Measurements from ENCODE around the gene PTPRK. TPM values are rescaled to one million over a fixed set of nuclear protein-coding genes. Genes with fewer than 3 reads are reported as not detected.

PTPRK gene
- total RNA-seq, 1 experiment from 2014 or later = 34.2 TPM

DNA sequence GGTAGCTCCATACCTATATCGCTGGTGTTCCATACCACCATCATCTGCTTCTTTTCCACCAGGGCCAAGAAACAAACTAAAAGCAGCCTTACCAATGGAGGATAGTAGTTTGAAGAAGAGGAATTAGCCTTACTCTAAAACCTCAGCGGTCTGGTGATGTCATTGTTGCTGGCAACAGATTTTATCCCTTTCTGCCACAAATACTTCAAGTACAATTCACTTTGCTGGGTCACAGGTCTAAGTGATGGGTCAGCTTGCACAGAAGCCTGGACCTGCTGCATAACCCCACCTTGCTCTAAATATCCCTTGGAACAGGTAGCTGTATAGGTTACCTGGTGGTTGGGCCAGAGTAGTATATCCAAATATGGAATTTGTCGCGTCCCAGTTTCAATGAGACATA, 566.3 kb downstream of the PTPRK start (continued):
- TF ChIP-seq POLR2AphosphoS5 (IDR thresholded peaks at IDR 0.05; ENCODE audit: low read depth, low read length) (no peak), YY1 (IDR thresholded peaks at IDR 0.05; ENCODE audit: extremely low read depth, insufficient replicate concordance, low read depth, low read length) (no peak), SP1 (IDR thresholded peaks at IDR 0.05; ENCODE audit: low read depth) (no peak), ELF1 (IDR thresholded peaks at IDR 0.05; ENCODE audit: borderline replicate concordance, low read depth) (no peak), FOSL1 (IDR thresholded peaks at IDR 0.05; ENCODE audit: low read depth) (no peak)

DNA sequence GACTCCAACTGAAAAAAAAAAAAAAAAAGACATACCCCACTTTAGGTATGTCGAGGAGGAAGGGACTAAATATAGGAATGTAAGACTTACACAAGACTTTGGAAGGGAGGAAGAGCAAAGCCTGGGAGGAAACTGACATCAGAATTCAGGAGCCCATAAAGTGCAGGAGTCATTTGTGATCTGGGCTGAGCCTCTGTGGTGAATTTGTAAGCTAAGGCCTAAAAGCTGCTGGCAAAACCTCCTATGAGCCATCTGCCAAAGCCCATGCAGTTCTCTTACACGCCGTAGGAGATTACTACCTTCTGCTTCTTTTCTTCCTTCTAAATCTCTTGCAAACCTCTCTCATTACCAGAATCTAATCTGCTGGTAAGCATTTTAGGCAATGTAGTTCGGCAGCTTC, 567.6 kb downstream of the PTPRK start:
- no peaks in the 10 kb centered on the region for H3K9me3 ChIP-seq (ENCODE audit: control insufficient read depth in 1 of 2, insufficient read depth in 1 of 2, low read depth in 1 of 2, low read length in 2 of 2)
- H3K36me3 ChIP-seq (ENCODE audit: control insufficient read depth in 1 of 2, insufficient read depth in 2 of 2, low read length in 2 of 2) = no peaks in the 10 kb centered on the region
- no peak for TF ChIP-seq RAD21 (IDR thresholded peaks at IDR 0.05; ENCODE audit: low read depth)
- TF ChIP-seq, protein P1, sequence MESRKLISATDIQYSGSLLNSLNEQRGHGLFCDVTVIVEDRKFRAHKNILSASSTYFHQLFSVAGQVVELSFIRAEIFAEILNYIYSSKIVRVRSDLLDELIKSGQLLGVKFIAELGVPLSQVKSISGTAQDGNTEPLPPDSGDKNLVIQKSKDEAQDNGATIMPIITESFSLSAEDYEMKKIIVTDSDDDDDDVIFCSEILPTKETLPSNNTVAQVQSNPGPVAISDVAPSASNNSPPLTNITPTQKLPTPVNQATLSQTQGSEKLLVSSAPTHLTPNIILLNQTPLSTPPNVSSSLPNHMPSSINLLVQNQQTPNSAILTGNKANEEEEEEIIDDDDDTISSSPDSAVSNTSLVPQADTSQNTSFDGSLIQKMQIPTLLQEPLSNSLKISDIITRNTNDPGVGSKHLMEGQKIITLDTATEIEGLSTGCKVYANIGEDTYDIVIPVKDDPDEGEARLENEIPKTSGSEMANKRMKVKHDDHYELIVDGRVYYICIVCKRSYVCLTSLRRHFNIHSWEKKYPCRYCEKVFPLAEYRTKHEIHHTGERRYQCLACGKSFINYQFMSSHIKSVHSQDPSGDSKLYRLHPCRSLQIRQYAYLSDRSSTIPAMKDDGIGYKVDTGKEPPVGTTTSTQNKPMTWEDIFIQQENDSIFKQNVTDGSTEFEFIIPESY (IDR thresholded peaks at IDR 0.05; ENCODE audit: extremely low read depth, insufficient replicate concordance, low read length) = no peak
- no peak for TF ChIP-seq YY1 (IDR thresholded peaks at IDR 0.05; ENCODE audit: extremely low read depth, insufficient replicate concordance, low read depth, low read length)
- TF ChIP-seq EGR1 (IDR thresholded peaks at IDR 0.05; ENCODE audit: low read depth) = no peak
- TF ChIP-seq, protein P2, sequence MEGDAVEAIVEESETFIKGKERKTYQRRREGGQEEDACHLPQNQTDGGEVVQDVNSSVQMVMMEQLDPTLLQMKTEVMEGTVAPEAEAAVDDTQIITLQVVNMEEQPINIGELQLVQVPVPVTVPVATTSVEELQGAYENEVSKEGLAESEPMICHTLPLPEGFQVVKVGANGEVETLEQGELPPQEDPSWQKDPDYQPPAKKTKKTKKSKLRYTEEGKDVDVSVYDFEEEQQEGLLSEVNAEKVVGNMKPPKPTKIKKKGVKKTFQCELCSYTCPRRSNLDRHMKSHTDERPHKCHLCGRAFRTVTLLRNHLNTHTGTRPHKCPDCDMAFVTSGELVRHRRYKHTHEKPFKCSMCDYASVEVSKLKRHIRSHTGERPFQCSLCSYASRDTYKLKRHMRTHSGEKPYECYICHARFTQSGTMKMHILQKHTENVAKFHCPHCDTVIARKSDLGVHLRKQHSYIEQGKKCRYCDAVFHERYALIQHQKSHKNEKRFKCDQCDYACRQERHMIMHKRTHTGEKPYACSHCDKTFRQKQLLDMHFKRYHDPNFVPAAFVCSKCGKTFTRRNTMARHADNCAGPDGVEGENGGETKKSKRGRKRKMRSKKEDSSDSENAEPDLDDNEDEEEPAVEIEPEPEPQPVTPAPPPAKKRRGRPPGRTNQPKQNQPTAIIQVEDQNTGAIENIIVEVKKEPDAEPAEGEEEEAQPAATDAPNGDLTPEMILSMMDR (IDR thresholded peaks at IDR 0.05 in 2 of 3, conservative IDR thresholded peaks at IDR 0.05 in 1 of 3; ENCODE audit: borderline replicate concordance in 1 of 3, insufficient read depth in 1 of 3, low read depth in 2 of 3, low read length in 2 of 3) = no peak
- TF ChIP-seq CBX3 (IDR thresholded peaks at IDR 0.05; ENCODE audit: low read depth) = no peak
- no peak for TF ChIP-seq ZFX (IDR thresholded peaks at IDR 0.05)
- TF ChIP-seq POLR2AphosphoS5 (IDR thresholded peaks at IDR 0.05; ENCODE audit: low read depth, low read length) = no peak
- TF ChIP-seq FOSL1 (IDR thresholded peaks at IDR 0.05; ENCODE audit: low read depth) = no peak
- TF ChIP-seq SP1 (IDR thresholded peaks at IDR 0.05; ENCODE audit: low read depth) = no peak
- TF ChIP-seq, protein P3, sequence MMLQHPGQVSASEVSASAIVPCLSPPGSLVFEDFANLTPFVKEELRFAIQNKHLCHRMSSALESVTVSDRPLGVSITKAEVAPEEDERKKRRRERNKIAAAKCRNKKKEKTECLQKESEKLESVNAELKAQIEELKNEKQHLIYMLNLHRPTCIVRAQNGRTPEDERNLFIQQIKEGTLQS (IDR thresholded peaks at IDR 0.05) = no peak
- TF ChIP-seq TCF7L2 (IDR thresholded peaks at IDR 0.05; ENCODE audit: borderline replicate concordance, extremely low read depth, insufficient read depth, insufficient read length) = no peak
- no peak for TF ChIP-seq EZH2 (IDR thresholded peaks at IDR 0.05)
- TF ChIP-seq, protein P4, sequence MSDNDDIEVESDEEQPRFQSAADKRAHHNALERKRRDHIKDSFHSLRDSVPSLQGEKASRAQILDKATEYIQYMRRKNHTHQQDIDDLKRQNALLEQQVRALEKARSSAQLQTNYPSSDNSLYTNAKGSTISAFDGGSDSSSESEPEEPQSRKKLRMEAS (IDR thresholded peaks at IDR 0.05) = no peak
- TF ChIP-seq, protein P5, sequence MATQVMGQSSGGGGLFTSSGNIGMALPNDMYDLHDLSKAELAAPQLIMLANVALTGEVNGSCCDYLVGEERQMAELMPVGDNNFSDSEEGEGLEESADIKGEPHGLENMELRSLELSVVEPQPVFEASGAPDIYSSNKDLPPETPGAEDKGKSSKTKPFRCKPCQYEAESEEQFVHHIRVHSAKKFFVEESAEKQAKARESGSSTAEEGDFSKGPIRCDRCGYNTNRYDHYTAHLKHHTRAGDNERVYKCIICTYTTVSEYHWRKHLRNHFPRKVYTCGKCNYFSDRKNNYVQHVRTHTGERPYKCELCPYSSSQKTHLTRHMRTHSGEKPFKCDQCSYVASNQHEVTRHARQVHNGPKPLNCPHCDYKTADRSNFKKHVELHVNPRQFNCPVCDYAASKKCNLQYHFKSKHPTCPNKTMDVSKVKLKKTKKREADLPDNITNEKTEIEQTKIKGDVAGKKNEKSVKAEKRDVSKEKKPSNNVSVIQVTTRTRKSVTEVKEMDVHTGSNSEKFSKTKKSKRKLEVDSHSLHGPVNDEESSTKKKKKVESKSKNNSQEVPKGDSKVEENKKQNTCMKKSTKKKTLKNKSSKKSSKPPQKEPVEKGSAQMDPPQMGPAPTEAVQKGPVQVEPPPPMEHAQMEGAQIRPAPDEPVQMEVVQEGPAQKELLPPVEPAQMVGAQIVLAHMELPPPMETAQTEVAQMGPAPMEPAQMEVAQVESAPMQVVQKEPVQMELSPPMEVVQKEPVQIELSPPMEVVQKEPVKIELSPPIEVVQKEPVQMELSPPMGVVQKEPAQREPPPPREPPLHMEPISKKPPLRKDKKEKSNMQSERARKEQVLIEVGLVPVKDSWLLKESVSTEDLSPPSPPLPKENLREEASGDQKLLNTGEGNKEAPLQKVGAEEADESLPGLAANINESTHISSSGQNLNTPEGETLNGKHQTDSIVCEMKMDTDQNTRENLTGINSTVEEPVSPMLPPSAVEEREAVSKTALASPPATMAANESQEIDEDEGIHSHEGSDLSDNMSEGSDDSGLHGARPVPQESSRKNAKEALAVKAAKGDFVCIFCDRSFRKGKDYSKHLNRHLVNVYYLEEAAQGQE (IDR thresholded peaks at IDR 0.05; ENCODE audit: low read depth) = no peak
- TF ChIP-seq SRF (IDR thresholded peaks at IDR 0.05; ENCODE audit: low read depth) = no peak
- no peak for ATAC-seq
- no peak overlapping the region for H3K9ac ChIP-seq (ENCODE audit: low read length)
- H3K79me2 ChIP-seq (ENCODE audit: insufficient read depth, low read length) = no peaks in the 10 kb centered on the region
- no peak overlapping the region for H3K27ac ChIP-seq (ENCODE audit: low read depth, low read length)
- ChIA-PET CTCF (no interaction called here), RAD21 (ENCODE audit: low non-redundant PET in 1 of 2, low total read pairs in 2 of 2, uncharacterized antibody in 2 of 2, unreplicated experiment in 2 of 2) (no interaction called here), POLR2A (no interaction called here)
- H3K4me2 ChIP-seq (ENCODE audit: low read length) = no peak overlapping the region
- no TSS peak for BruUV-seq (replicated peaks)
- DNase-seq (ENCODE audit: low read depth, low spot score) = no peak
- no peaks in the 10 kb centered on the region for H4K20me1 ChIP-seq (ENCODE audit: insufficient read depth)
- H3K9me2 ChIP-seq (ENCODE audit: insufficient read depth) = no peaks in the 10 kb centered on the region
- intact Hi-C loops (cut with micrococcal nuclease) = no loop called here
- no peaks in the 10 kb centered on the region for H3K27me3 ChIP-seq (ENCODE audit: insufficient read depth, low read length)
- H3K4me1 ChIP-seq (ENCODE audit: control insufficient read depth in 1 of 2, insufficient read depth in 2 of 2, low read length in 2 of 2) = no peaks in the 10 kb centered on the region
- H2AFZ ChIP-seq (ENCODE audit: low read depth, low read length, poor library complexity, severe bottlenecking) = no peak overlapping the region
- H3K4me3 ChIP-seq (replicated peaks in 1 of 2; ENCODE audit: low read depth in 1 of 2, low read length in 2 of 2) = no peak overlapping the region
